Stimulated activated CD4-positive, alpha-beta T cell treated with anti-CD3 and anti-CD28 coated beads, Interleukin-1b, Interleukin-23, amount 100 ng/mL, for 4 hours (primary cell): ENCODE data around the gene MRPL37.
"Not testable (repeated sequence)": the region's sequence is repeated elsewhere in the genome, so short reads cannot be mapped to it uniquely, and the experiment has no call there.

Source experiments
- DNase-seq, 2 donors: peaks; one replicate each; pipeline ENCODE4 v3.0.0-alpha.2; 2020; ENCODE audit warnings: low read depth in 2 of 2

The MRPL37 gene

GRCh38 chr1:54199765-54200518 lies at the start of gene MRPL37, which contains the start of gene CYB5RL:
TSS of gene MRPL37 (plus strand) at chr1:54200167. CDS start at chr1:54200244, 77 bp downstream.
TSS of gene CYB5RL (minus strand) at chr1:54200030. CDS start at chr1:54195616, 4,414 bp downstream.
- peak; percentile 75 to 86 for DNase-seq

GRCh38 chr1:54151013-54151412 lies 49.0 kb upstream of the MRPL37 start:
- no peak for DNase-seq

GRCh38 chr1:54152696-54153095 lies 47.3 kb upstream of the MRPL37 start, which contains the start of gene CDCP2:
TSS of gene CDCP2 (minus strand) at chr1:54153000. CDS start at chr1:54152922, 78 bp downstream.
- no peak for DNase-seq

- no peak for DNase-seq
Measured at GRCh38 chr1:54153535-54154439, 46.2 kb upstream of the MRPL37 start.

- DNase-seq = no peak
Measured at GRCh38 chr1:54156201-54156600, 43.8 kb upstream of the MRPL37 start.

- no peak for DNase-seq
Measured at GRCh38 chr1:54156986-54157385, 43.0 kb upstream of the MRPL37 start.

GRCh38 chr1:54157401-54157800 lies 42.6 kb upstream of the MRPL37 start:
- DNase-seq = no peak

GRCh38 chr1:54158071-54158470 lies 41.9 kb upstream of the MRPL37 start:
- no peak for DNase-seq

GRCh38 chr1:54159733-54160316 lies 40.1 kb upstream of the MRPL37 start:
- no peak for DNase-seq

- DNase-seq = no peak
Measured at GRCh38 chr1:54160351-54160750, 39.6 kb upstream of the MRPL37 start.

- DNase-seq = no peak
Measured at GRCh38 chr1:54161495-54162168, 38.3 kb upstream of the MRPL37 start.

GRCh38 chr1:54163051-54163450 lies 36.9 kb upstream of the MRPL37 start:
- no peak for DNase-seq

GRCh38 chr1:54163573-54163972 lies 36.4 kb upstream of the MRPL37 start:
- no peak for DNase-seq

- no peak for DNase-seq
Measured at GRCh38 chr1:54165146-54165545, 34.8 kb upstream of the MRPL37 start.

- DNase-seq = not testable (repeated sequence)
Measured at GRCh38 chr1:54166357-54166756, 33.6 kb upstream of the MRPL37 start.

GRCh38 chr1:54167422-54168139 lies 32.4 kb upstream of the MRPL37 start:
- no peak for DNase-seq

GRCh38 chr1:54168206-54168965 lies 31.6 kb upstream of the MRPL37 start:
- DNase-seq = no peak

- no peak for DNase-seq
Measured at GRCh38 chr1:54169068-54169467, 30.9 kb upstream of the MRPL37 start.

- DNase-seq = no peak
Measured at GRCh38 chr1:54171016-54171415, 29.0 kb upstream of the MRPL37 start.

- no peak for DNase-seq
Measured at GRCh38 chr1:54171606-54172005, 28.4 kb upstream of the MRPL37 start.
